ENCODE results near the gene STAM2.
"Not testable (repeated sequence)": the region's sequence is repeated elsewhere in the genome, so short reads cannot be mapped to it uniquely, and the experiment has no call there.

DNA sequence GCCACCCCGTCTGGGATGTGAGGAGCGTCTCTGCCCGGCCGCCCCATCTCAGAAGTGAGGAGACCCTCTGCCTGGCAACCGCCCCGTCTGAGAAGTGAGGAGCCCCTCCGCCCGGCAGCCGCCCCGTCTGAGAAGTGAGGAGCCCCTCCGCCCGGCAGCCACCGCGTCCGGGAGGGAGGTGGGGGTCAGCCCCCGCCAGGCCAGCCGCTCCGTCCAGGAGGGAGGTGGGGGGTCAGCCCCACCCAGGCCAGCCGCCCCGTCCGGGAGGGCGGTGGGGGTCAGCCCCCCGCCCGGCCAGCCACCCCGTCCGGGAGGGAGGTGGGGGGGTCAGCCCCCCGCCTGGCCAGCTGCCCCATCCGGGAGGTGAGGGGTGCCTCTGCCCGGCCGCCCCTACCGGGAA lies 15.2 kb downstream of the STAM2 start:
- TF ChIP-seq, protein P1, sequence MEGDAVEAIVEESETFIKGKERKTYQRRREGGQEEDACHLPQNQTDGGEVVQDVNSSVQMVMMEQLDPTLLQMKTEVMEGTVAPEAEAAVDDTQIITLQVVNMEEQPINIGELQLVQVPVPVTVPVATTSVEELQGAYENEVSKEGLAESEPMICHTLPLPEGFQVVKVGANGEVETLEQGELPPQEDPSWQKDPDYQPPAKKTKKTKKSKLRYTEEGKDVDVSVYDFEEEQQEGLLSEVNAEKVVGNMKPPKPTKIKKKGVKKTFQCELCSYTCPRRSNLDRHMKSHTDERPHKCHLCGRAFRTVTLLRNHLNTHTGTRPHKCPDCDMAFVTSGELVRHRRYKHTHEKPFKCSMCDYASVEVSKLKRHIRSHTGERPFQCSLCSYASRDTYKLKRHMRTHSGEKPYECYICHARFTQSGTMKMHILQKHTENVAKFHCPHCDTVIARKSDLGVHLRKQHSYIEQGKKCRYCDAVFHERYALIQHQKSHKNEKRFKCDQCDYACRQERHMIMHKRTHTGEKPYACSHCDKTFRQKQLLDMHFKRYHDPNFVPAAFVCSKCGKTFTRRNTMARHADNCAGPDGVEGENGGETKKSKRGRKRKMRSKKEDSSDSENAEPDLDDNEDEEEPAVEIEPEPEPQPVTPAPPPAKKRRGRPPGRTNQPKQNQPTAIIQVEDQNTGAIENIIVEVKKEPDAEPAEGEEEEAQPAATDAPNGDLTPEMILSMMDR (IDR thresholded peaks at IDR 0.05; ENCODE audit: poor library complexity) = not testable (repeated sequence)
- TF ChIP-seq EZH2 (IDR thresholded peaks at IDR 0.05; ENCODE audit: borderline replicate concordance); EZH2phosphoT487 (IDR thresholded peaks at IDR 0.05; ENCODE audit: low read depth, severe bottlenecking, unreplicated experiment): not testable (repeated sequence)

Data from hepatocyte (in vitro differentiated cells).